Upper lobe of left lung (tissue), 4 donors: ENCODE measurements around the gene ENTPD6.

Experiments used
- POLR2A ChIP-seq, 4 donors: fragments of 450-650 bp; IDR thresholded peaks; one replicate each; pipeline ENCODE4 v1.5.1; 2016 to 2017; ENCODE audit warnings: antibody characterized with exemption in 4 of 4, mild to moderate bottlenecking in 2 of 4
- TF ChIP-seq, protein P1 (sequence below), 6 experiments: fragments of 450-650 bp in 4 of 6; fragments of 200-600 bp in 2 of 6; sonication (generic) in 2 of 6; IDR thresholded peaks; one replicate each; pipeline ENCODE4 v1.5.1; 2016 to 2019; ENCODE audit warnings: antibody characterized with exemption in 6 of 6

DNA sequence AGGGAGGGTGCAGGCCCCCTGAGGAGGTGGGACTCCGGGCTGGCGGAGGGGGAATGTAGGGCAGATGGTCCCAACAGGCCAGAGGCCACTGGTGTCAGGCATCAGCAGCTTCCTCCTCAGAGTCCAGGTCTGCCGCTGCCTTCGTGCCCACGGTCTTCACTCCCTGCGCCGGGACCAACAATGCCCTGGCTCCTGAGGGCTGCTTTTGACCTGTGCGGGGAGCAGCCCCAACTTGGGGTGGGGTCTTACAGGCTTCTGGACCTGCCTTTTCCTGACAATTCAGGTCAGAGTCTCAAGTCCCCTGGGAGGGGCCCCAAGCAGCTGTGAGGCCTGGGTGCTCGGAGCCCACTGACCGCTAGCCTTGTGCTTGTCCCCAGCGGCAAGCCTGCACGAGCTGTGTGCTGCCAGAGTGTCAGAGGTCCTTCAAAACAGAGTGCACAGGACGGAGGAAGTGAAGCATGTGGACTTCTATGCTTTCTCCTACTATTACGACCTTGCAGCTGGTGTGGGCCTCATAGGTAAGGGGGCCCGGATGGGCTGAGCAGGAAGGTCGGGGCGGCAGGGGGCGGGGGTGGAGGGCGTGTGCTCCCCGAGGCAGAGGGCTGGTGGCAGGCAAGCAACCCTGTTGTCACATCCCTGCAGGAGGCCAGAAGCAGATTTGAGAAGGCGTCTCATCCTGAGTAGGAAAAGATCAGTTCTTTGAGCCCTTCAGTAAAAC is 27.1 kb downstream of the ENTPD6 start:
- TF ChIP-seq, protein P1, sequence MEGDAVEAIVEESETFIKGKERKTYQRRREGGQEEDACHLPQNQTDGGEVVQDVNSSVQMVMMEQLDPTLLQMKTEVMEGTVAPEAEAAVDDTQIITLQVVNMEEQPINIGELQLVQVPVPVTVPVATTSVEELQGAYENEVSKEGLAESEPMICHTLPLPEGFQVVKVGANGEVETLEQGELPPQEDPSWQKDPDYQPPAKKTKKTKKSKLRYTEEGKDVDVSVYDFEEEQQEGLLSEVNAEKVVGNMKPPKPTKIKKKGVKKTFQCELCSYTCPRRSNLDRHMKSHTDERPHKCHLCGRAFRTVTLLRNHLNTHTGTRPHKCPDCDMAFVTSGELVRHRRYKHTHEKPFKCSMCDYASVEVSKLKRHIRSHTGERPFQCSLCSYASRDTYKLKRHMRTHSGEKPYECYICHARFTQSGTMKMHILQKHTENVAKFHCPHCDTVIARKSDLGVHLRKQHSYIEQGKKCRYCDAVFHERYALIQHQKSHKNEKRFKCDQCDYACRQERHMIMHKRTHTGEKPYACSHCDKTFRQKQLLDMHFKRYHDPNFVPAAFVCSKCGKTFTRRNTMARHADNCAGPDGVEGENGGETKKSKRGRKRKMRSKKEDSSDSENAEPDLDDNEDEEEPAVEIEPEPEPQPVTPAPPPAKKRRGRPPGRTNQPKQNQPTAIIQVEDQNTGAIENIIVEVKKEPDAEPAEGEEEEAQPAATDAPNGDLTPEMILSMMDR (IDR thresholded peaks at IDR 0.05), result no peak
- no peak for TF ChIP-seq POLR2A (IDR thresholded peaks at IDR 0.05)
